K562 (cell line): ENCODE measurements around the gene PMPCA. TPM values are rescaled to one million over a fixed set of nuclear protein-coding genes. Genes with fewer than 3 reads are reported as not detected.

Experiments used
- BACH1 ChIP-seq: fragments of 200-800 bp; sonication (Bioruptor generic); IDR thresholded peaks from 2 replicates; pipeline ENCODE4 v1.6.1; 2016; ENCODE audit warnings: missing genetic modification characterization, missing compliant biosample characterization
- HDAC1 ChIP-seq, 2 experiments: fragments of 450-650 bp; IDR thresholded peaks; 2 replicates each; pipeline ENCODE4 v1.6.1; 2016 to 2017; ENCODE audit warnings: inconsistent platforms in 1 of 2, mild to moderate bottlenecking in 1 of 2, moderate library complexity in 1 of 2
- IFI16 ChIP-seq: fragments of 250-450 bp; sonication (Bioruptor Pico); IDR thresholded peaks from 2 replicates; pipeline ENCODE4 v2.1.2; 2022; ENCODE audit warnings: mild to moderate bottlenecking, inconsistent platforms
- MXD1 ChIP-seq: fragments of 250-450 bp; sonication (Bioruptor Pico); IDR thresholded peaks from 2 replicates; pipeline ENCODE4 v1.8.0; 2021; ENCODE audit warnings: borderline replicate concordance, mild to moderate bottlenecking, moderate library complexity; ENCODE audit not compliant: poor library complexity, severe bottlenecking
- RBFOX2 ChIP-seq: fragments of 200-400 bp; formaldehyde crosslinking; IDR thresholded peaks from 2 replicates; pipeline ENCODE4 v1.6.1; 2017; ENCODE audit warnings: low read depth, mild to moderate bottlenecking, low read length, moderate library complexity
- SETDB1 ChIP-seq: IDR thresholded peaks from one replicate; pipeline ENCODE4 v1.6.1; 2012; ENCODE audit warnings: low read length, control low read depth, inconsistent platforms
- SMARCA5 ChIP-seq: fragments of 450-650 bp; IDR thresholded peaks from 2 replicates; pipeline ENCODE4 v1.6.1; 2016
- SP2 ChIP-seq: IDR thresholded peaks from 2 replicates; pipeline ENCODE4 v1.6.1; 2011; ENCODE audit warnings: mild to moderate bottlenecking, low read depth, low read length, moderate library complexity; ENCODE audit not compliant: poor library complexity, severe bottlenecking; ENCODE audit errors: extremely low read depth
- STAT6 ChIP-seq: sonication (generic); formaldehyde crosslinking; IDR thresholded peaks from 2 replicates; pipeline ENCODE4 v1.8.1; 2023; ENCODE audit warnings: mild to moderate bottlenecking, missing genetic modification reagents
- WHSC1 ChIP-seq: IDR thresholded peaks from one replicate; pipeline ENCODE4 v1.6.1; 2012; ENCODE audit warnings: low read length, control low read depth, inconsistent platforms
- ZBTB17 ChIP-seq: fragments of 450-650 bp; formaldehyde crosslinking; IDR thresholded peaks from 2 replicates; pipeline ENCODE4 v1.4.0; 2020; ENCODE audit warnings: mild to moderate bottlenecking
- ZBTB7A ChIP-seq: IDR thresholded peaks from 2 replicates; pipeline ENCODE4 v1.6.1; 2011; ENCODE audit warnings: low read depth, mild to moderate bottlenecking, low read length, moderate library complexity, borderline replicate concordance; ENCODE audit not compliant: control insufficient read depth
- ZMIZ1 ChIP-seq, 2 experiments: fragments of 150-350 bp in 1 of 2; IDR thresholded peaks; 2 replicates each; pipeline ENCODE4 v1.6.1; 2012 to 2016; ENCODE audit warnings: low read depth in 2 of 2, low read length in 2 of 2, mild to moderate bottlenecking in 1 of 2, moderate library complexity in 1 of 2
- ZNF12 ChIP-seq: sonication (generic); formaldehyde crosslinking; IDR thresholded peaks from 2 replicates; pipeline ENCODE4 v1.4.0; 2020; ENCODE audit warnings: mild to moderate bottlenecking, missing genetic modification reagents
- ZNF121 ChIP-seq: sonication (generic); formaldehyde crosslinking; conservative IDR thresholded peaks from 2 replicates; pipeline ENCODE4 v1.8.0; 2022; ENCODE audit warnings: missing genetic modification reagents
- ZNF143 ChIP-seq: sonication (generic); formaldehyde crosslinking; IDR thresholded peaks from 2 replicates; pipeline ENCODE4 v1.9.0; 2022; ENCODE audit warnings: mild to moderate bottlenecking, missing genetic modification reagents
- ZNF551 ChIP-seq: fragments of 250-450 bp; sonication (Bioruptor Pico); IDR thresholded peaks from 2 replicates; pipeline ENCODE4 v1.5.0; 2021; ENCODE audit warnings: mild to moderate bottlenecking, moderate library complexity
- polyA plus RNA-seq, 8 experiments: library from polyadenylated mRNA; depleted of rRNA in 4 of 8; stranded (reverse) in 5 of 8; unstranded in 3 of 8; fragments of >200 nt; fragmentation: Nextera tagmentation in 2 of 8; fragmentation: Illumina TruSeq in 1 of 8; extraction: Ambion mirVana in 2 of 8; extraction: Trizol in 1 of 8; gene quantifications; 2 replicates each; pipeline versions ENCODE4 v1.2.1 to v1.2.3, GENCODE V29; 2011 to 2014; ENCODE audit warnings: inconsistent platforms in 1 of 8, missing spikeins in 1 of 8
- total RNA-seq, 7 experiments: library from RNA; depleted of rRNA in 6 of 7; stranded (reverse); fragments of >200 nt in 6 of 7; fragmentation: Illumina TruSeq in 2 of 7; extraction: Trizol in 2 of 7; gene quantifications; 2 replicates each; pipeline versions ENCODE4 v1.2.1 to v1.2.3, GENCODE V29; 2011 to 2021; ENCODE audit warnings: low replicate concordance in 1 of 7
- TF ChIP-seq, protein P1 (sequence below), 2 experiments: IDR thresholded peaks; 2 replicates each; pipeline ENCODE4 v1.6.1; 2012; ENCODE audit warnings: improper control_type of control experiment in 2 of 2, low read depth in 2 of 2, low read length in 2 of 2, borderline replicate concordance in 1 of 2

The PMPCA gene
- total and polyA plus RNA-seq, 9 of the 15 experiments (the other 6 are each of a cell fraction or from before 2014, with no cell fraction given): 23.9 to 143 (median 86.6) TPM

DNA sequence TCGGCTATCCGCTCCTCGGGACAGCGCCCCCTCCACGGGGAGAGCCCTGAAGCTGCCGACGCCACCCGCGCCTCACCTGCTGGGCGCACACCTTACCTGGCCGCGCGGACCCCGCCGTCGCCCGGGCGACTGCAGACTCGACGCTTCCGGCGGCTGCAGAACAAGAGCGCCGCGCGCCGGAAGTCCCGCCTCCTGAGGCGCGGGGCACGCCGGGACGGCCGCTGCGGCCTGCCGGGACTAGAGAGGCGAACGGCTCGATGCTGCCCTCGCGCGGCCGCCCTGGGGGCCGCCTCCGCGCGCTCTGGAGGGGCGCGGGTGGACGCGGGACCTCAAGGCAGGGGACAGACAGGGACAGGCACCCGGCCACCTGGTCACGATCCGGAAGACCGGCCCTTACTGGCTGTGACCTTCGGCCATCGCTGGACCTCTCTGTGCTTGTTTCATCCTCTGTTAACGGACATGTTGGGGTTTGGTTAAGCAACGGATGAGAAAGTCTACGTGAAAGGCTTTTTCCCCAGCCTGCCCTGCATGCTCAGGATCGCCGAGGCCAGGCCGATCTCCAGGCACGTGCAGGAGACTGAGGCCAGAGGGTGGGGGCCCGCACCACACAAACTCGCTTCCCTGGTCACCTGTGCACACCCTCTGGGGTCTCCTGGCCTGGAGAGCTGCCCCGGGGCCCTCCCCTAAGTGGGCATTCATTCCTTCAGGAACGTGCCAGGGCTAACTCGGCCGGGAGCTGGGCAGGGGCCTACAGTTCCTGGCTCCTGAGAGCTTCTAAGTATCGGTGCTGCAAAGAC, 10.2 kb upstream of the PMPCA start, which contains the start of gene SNAPC4 (continued):
- TF ChIP-seq BACH1 (tag) (no peak), ZMIZ1 (IDR thresholded peaks at IDR 0.05; ENCODE audit: low read depth in 2 of 2, low read length in 2 of 2) (0 out of 4 replicates have a peak, but pooled peaks of 1 of the 2 experiments have one; percentile 35), ZNF551 (CRISPR knock-in tag) (no peak), RBFOX2 (peak; percentile 80), SETDB1 (no peak), SMARCA5 (no peak), WHSC1 (no peak), MXD1 (CRISPR knock-in tag) (peak; percentile 26), STAT6 (CRISPR knock-in tag) (no peak), ZBTB7A (peak; percentile 95), ZBTB17 (CRISPR knock-in tag) (no peak), ZNF143 (CRISPR knock-in tag) (peak; percentile 85), ZNF121 (no peak), HDAC1 (IDR thresholded peaks at IDR 0.05) (peak in 1 of 2 experiments; percentile 77; a peak in 2 of 4 replicates), SP2 (peak; percentile 76), IFI16 (CRISPR knock-in tag) (no peak), ZNF12 (CRISPR knock-in tag) (no peak)
- TF ChIP-seq, protein P1, sequence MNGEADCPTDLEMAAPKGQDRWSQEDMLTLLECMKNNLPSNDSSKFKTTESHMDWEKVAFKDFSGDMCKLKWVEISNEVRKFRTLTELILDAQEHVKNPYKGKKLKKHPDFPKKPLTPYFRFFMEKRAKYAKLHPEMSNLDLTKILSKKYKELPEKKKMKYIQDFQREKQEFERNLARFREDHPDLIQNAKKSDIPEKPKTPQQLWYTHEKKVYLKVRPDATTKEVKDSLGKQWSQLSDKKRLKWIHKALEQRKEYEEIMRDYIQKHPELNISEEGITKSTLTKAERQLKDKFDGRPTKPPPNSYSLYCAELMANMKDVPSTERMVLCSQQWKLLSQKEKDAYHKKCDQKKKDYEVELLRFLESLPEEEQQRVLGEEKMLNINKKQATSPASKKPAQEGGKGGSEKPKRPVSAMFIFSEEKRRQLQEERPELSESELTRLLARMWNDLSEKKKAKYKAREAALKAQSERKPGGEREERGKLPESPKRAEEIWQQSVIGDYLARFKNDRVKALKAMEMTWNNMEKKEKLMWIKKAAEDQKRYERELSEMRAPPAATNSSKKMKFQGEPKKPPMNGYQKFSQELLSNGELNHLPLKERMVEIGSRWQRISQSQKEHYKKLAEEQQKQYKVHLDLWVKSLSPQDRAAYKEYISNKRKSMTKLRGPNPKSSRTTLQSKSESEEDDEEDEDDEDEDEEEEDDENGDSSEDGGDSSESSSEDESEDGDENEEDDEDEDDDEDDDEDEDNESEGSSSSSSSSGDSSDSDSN (IDR thresholded peaks at IDR 0.05; ENCODE audit: borderline replicate concordance in 1 of 2, low read depth in 2 of 2, low read length in 2 of 2): 0 out of 4 replicates have a peak, but pooled peaks of 1 of the 2 experiments have one; percentile 52
